ENCODE data around the gene SHB. TPM values are rescaled to one million over a fixed set of nuclear protein-coding genes. Genes with fewer than 3 reads are reported as not detected.
A peak's percentile ranks its signal among the peaks of the same experiment; 100 is the strongest.

The SHB gene
- total RNA-seq, 2 donors from 2014 or later, result 41.7 to 57.9 TPM

DNA sequence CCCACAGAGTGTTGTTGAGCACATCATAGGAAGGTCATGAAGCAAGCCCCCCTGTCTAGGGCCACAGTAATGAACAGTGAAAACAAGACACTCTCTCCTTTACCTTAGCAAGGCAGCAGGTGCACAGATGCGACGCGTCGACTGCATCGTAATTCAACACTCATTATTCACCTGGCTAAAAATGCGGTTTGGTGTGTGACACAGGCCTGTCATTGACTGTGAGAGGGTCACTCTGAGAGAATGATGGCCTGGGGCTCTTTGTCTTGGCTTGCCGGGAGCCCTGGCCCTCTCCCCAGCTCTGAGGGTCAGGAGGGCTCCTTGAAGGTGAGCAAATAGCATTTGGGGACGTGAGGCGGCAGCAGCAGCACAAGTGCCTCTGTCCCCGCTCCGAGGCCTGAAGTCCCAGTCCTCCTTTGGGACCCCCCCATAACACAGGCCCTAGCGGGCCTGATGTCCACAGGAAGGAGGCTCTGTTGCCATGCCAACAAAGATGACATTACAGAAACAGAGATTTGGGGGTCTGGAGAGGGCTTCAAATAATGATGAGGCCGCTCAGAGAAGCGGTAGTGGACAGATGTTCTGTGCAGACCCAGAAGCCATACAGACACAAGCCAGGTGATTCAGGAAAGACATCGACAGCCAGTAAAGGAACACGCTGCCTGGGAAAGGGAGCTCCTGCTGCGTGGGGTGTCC, 46.7 kb downstream of the SHB start:
- no peak for TF ChIP-seq CTCF (IDR thresholded peaks at IDR 0.05)

GRCh38 chr9:38020151-38021076, 48.6 kb downstream of the SHB start:
- TF ChIP-seq CTCF (IDR thresholded peaks at IDR 0.05), result no peak
- peak overlapping the region; percentile 34 to 54 for H3K27ac ChIP-seq
- no peaks in the 10 kb centered on the region for H3K9me3 ChIP-seq
- no peaks in the 10 kb centered on the region for H3K27me3 ChIP-seq (replicated peaks; ENCODE audit: insufficient read depth)
- H3K4me3 ChIP-seq, result no peak overlapping the region
- ATAC-seq (ENCODE audit: insufficient number of reproducible peaks, low FRiP score, low read depth), result no peak
- H3K4me1 ChIP-seq (ENCODE audit: control insufficient read depth in 1 of 2, low read depth in 2 of 2), result peaks cover 64 to 89% of the 10 kb centered on the region in 2 donors
- DNase-seq (ENCODE audit: low spot score), result no peak
- H3K36me3 ChIP-seq, result no peaks in the 10 kb centered on the region

More for the DNA sequence above, 46.7 kb downstream of the SHB start:
- Histone ChIP-seq H3K36me3 (no peaks in the 10 kb centered on the region), H3K27me3 (replicated peaks; ENCODE audit: insufficient read depth) (no peaks in the 10 kb centered on the region), H3K4me1 (ENCODE audit: control insufficient read depth in 1 of 2, low read depth in 2 of 2) (peaks cover 57 to 89% of the 10 kb centered on the region in 2 donors), H3K27ac (no peak overlapping the region), H3K9me3 (no peaks in the 10 kb centered on the region), H3K4me3 (no peak overlapping the region)
- no peak for DNase-seq (ENCODE audit: low spot score)
- no peak for ATAC-seq (ENCODE audit: insufficient number of reproducible peaks, low FRiP score, low read depth)

DNA sequence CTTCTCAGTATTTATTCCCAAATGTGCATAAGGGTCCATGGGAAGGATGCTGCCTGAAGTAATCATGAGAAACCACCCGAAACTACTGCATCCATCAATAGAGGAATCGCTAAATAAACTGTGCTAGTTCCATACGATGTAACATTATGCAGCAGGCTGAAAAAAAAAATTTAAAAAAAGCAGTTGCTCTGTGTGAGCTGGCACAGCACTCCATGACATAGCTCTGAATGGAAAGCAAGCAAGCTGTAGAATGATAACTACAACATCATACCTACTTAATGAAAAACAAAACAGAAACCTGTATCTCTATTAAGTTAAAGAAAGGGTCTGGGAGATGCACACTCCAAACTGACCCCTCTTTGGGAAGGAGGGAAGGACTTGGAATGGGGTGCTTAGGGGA, 49.3 kb downstream of the SHB start:
- Histone ChIP-seq H3K27ac (peak overlapping the region in 1 of 2 donors; percentile 54), H3K27me3 (replicated peaks; ENCODE audit: insufficient read depth) (no peaks in the 10 kb centered on the region), H3K4me1 (ENCODE audit: control insufficient read depth in 1 of 2, low read depth in 2 of 2) (peaks cover 58 to 82% of the 10 kb centered on the region in 2 donors), H3K4me3 (no peak overlapping the region), H3K9me3 (no peaks in the 10 kb centered on the region), H3K36me3 (no peaks in the 10 kb centered on the region)
- no peak for DNase-seq (ENCODE audit: low spot score)
- TF ChIP-seq CTCF (IDR thresholded peaks at IDR 0.05), result no peak
- ATAC-seq (ENCODE audit: insufficient number of reproducible peaks, low FRiP score, low read depth), result no peak

- TF ChIP-seq CTCF (IDR thresholded peaks at IDR 0.05), result no peak
- ATAC-seq (ENCODE audit: insufficient number of reproducible peaks, low FRiP score, low read depth), result no peak
- Histone ChIP-seq H3K27me3 (replicated peaks; ENCODE audit: insufficient read depth) (no peaks in the 10 kb centered on the region), H3K36me3 (peaks cover 6% of the 10 kb centered on the region), H3K9me3 (no peaks in the 10 kb centered on the region), H3K4me3 (no peak overlapping the region), H3K27ac (peak overlapping the region; percentile 54 to 55), H3K4me1 (ENCODE audit: control insufficient read depth in 1 of 2, low read depth in 2 of 2) (peaks cover 51 to 75% of the 10 kb centered on the region in 2 donors)
- DNase-seq (ENCODE audit: low spot score), result no peak
These were observed 49.9 kb downstream of the SHB start for GRCh38 chr9:38018958-38019602.

Measured in thoracic aorta (tissue), 2 donors.